GM21423 (cell line): Measurements from ENCODE around the gene SAMD14.

Experiments
- ATAC-seq: cut with Tn5 transposase; IDR thresholded peaks from one replicate; pipeline ENCODE4 v1.9.1; 2021; ENCODE audit warnings: mild to moderate bottlenecking, moderate library complexity; ENCODE audit not compliant: unreplicated experiment

Gene SAMD14

DNA sequence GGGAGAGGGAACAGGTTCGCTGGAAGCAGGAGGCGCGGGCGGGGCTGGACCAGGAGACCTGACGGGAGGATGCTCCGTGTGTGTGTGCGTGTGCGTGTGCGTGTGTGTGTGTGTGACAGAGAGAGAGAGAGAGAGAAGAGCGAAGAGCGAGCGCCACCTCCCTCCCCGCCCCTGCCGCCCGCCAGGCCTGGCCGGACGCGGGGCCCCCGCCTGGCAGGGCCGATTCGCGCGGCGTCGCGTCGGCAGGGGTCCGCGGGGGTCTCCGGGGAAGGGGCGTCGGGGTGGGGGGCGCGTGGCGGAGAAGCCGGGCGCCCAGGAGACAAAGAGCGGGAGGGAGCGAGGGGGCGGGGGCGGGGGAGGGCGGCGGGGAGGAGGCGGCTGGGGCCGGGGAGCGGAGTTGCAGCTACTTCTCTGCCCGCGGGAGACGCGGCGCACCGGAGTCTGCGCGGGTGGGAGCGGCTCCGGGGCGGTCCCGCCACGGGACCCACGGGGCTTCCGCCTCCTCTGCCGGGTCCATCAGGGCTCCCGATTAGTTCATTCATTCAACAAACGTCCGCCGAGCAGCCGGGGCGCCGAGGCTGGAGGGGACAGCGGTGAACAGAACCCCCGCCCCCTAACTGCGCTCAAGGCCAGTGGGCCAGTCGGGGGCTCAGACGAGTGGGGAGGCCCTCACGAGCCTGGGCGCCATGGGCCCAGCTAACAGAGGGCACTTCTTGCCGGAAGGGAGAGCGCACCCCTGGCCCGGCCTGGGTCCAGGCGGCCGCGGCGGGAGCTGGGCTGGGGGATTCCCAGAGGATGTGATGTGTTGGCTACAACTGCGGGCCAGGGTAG lies at the start of gene SAMD14:
Gene SAMD14 (minus strand): TSS at position 433 of the 831 bp plus-strand sequence. CDS start 5,201 bp downstream, outside the sequence.
- ATAC-seq = no peak

GRCh38 chr17:50177983-50178834 lies 48.2 kb upstream of the SAMD14 start:
- no peak for ATAC-seq

DNA sequence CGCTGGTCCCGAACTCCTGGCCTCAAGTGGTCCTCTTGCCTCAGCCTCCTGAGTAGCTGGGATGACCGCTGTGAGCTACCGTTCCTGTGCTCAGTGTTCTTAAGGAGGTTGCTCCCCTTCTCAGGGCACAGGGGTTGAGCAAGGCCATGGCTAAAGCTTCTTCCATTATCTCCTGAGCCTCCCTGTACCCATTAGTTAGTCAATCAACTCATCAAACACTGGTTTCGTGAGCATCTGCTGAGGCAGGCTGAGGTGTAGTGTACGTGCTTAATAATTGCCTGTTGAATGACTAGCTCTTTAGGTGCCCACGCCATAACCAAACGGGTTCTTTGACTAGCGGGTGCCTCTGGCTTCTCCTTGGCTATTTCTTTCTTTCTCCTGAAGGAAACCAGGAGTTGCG lies 47.5 kb upstream of the SAMD14 start:
- no peak for ATAC-seq

DNA sequence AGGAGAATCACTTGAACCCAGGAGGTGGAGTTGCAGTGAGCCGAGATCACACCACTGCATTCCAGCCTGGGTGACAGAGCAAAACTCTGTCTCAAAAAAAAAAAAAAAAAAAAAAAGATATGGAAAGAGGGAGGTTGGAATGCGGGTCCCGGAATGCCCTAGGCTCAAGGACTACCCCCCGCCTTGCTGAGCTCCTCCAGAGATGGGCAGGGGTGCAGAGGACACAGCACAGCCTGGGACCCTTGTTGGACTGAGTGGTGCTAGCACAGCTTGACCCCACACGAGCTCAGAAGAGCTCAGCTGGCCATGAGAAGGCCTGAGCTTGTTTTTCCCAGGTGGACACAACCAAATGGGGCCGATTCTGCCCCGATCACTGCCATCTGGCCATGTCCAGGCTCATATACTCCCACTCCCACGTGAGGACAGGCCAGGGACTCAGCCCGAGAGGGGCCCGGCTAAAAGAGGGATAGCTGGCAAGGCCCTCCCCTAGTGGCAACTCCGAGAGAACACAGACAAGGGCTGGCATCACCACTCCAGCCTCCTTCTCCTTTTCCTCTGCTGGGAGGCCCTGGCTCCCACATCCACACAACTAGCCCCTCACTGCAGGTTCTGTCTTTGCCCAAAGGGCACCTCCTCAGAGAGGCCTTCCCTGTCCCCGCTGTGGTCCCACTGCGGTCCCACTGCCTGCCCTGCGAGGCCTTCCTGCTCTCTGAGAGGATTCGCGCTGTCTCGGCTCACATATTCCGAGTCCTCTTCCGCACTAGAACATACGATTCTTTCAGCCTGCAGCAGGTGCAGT lies 46.8 kb upstream of the SAMD14 start:
- no peak for ATAC-seq

DNA sequence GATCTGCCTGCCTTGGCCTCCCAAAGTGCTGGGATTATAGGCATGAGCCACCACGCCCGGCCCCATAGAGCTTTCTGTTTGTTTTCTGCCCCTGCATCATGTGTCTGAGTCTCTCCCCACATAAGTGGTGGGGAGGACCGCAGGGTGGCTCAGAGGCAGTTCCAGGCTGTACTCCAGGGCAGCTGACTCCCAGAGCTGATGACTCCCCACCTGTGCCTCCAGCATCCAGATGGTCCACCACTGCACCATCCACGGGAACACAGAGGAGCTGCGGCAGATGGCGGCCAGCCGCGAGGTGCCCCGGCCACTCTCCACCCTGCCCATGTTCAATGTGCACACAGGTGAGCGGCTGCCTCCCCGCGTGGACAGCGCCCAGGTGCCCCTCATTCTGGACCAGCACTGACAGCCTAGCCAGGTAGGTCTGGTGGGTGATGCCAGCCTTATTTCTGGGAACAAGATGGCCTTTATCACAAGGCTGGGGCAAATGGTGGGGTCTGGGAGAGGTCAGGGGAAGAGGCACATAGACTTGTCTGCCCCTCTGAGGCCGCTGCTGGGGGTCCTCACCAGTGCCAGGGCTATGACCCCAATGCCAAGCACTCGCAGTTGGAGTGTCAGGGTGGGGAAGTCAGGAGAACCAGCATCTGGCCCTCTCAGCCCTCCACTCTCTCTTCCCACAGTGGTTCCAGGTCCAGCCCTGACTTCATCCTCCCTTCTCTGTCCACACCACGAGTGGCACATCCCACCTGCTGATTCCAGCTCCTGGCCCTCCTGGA lies 45.3 kb upstream of the SAMD14 start:
- no peak for ATAC-seq

GRCh38 chr17:50174444-50174843 lies 44.5 kb upstream of the SAMD14 start:
- no peak for ATAC-seq

DNA sequence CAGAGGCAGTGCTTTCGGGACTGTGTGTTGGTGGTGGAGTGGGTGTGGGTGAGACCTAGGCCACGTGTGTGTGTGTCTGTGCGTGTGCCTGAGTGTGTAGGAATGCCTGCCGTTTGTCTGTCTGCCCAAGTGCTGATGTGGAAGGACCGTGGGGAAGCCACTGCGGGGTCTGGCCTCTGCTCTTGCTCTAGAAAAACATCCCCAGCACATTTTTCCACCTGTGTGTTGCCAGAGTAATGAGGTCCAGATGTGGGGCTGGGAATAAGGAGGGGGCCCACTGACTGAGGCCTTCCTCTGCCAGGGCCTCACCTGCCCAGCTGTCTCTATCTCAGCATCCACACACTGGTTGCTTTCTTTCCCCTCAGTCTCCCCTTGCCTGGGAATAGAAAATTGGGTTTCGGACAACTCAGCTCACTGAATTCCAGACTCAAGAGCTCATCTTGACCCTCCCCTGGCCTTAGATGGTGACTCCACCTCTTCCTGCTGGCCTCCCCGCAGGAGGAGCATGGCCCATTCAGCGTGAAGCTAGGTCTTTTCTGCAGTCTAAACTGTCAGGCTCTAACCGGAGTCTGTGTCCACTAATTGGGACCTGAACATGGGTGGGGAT lies 43.5 kb upstream of the SAMD14 start:
- ATAC-seq = no peak

- no peak for ATAC-seq
These were observed 43.0 kb upstream of the SAMD14 start for GRCh38 chr17:50172936-50173334.

GRCh38 chr17:50172130-50172529 lies 42.2 kb upstream of the SAMD14 start:
- ATAC-seq = no peak

DNA sequence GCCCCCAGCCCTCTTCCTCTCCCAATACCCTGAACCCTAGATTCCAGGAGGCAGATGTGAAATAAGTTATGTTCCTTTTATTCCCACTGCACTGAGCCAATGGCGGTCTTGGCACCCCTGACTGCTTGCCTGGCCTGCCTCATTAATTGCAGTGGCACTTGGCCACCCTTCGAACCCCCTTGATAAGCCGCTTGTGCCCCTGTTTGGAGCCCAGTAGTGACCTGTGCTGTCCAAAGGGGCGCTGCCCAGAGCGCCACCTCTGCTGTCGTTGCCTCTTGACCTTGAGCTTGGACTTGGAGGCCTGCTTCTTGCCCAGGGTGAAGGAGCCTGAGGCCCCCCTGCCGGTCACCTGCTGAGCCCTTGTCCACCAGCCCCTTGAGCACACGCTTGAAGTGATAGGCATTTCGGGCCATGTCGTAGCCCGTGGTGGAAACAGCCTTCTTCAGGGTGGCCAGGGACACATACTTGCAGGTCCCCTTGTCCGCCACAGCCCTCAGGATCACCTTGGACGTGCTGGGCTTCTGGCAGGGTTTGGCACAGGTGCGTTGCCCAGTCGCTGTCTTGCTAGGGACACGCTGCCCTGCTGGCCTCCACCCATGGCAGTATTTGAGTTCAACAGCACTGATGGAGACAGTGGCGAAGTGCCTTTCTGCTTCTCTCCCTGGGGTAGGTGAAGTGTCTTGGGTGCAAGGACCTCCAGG lies 41.6 kb upstream of the SAMD14 start:
- ATAC-seq = no peak

GRCh38 chr17:50170662-50171370 lies 40.9 kb upstream of the SAMD14 start:
- ATAC-seq = peak; percentile 64

DNA sequence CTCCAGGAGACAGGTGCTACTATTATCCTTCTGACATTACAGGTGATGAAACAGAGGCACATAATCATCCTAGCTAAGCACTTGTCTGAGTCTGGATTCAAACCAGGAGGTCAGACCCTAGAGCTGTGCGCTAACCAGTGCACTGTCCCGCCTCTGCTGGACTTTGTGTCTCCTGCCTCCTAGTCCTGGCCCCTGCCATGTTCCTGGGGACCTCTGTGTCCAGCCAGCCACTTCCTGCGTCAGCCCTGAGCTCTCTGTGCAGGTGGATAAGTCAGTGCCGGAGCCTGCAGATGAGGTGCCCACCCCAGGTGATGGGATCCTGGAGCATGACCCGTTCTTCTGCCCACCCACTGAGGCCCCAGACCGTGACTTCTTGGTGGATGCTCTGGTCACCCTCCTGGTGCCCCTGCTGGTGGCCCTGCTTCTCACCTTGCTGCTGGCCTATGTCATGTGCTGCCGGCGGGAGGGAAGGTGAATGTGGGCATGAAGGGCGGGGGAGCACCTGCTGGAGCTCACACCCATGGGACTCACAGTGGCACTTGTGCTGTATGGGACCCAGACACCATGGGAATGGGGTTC lies 40.0 kb upstream of the SAMD14 start:
- ATAC-seq = no peak

DNA sequence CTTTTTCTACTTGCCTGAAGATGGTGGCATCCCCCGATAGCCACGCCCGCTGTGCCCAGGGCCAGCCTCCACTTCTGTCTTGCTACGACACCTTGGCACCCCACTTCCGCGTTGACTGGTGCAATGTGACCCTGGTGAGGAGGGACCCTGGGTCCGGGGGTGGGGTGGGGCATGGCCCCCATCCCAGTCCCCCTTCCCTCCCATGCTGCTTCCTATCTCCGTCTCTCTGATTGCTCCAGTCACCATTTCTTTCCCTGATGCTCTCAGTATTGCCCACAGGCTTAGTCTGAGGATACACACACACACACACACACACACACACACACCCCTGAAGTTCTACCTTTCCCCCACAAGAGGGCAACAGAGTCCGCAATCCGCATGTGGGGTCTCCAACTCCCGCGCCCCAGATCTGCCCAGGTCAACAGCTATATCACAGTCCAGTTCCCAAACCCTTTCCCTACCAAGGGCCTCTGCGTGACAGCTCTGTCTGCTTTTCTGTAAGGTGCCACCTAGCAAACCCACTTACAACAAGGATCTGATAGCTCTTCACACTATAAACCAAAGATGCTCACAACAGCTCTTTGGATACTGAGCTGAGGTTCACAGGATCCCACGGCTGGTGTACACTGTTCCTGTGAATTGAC lies 39.3 kb upstream of the SAMD14 start:
- ATAC-seq = no peak

DNA sequence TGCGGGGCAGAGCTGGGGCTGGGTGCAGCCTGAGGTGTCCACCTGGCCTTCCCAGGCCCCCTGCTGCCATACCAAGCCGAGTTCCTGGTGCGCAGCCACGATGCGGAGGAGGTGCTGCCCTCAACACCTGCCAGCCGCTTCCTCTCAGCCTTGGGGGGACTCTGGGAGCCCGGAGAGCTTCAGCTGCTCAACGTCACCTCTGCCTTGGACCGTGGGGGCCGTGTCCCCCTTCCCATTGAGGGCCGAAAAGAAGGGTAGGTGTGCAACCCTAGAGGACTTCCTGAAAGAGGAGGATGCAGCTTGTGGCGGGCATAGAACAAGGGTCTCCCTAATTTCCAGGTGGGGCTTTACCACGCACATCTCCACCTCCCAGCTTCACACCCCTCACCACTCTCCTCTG lies 38.4 kb upstream of the SAMD14 start:
- ATAC-seq = no peak

- ATAC-seq = no peak
These were observed 37.4 kb upstream of the SAMD14 start for GRCh38 chr17:50167371-50167770.

- ATAC-seq = no peak
These were observed 36.7 kb upstream of the SAMD14 start for GRCh38 chr17:50166518-50167181.

GRCh38 chr17:50165867-50166517 lies 36.0 kb upstream of the SAMD14 start, which contains the start of gene SGCA:
Gene SGCA, plus strand, starts transcription at chr17:50166005. Its CDS starts 36 bp downstream, at chr17:50166041.
- no peak for ATAC-seq
